Stomach smooth muscle (tissue), 2 donors: ENCODE data around the gene IVNS1ABP.

Experiments used
- H3K27ac ChIP-seq: one replicate; pipeline ENCODE4 v1.7.0; 2013; ENCODE audit warnings: mild to moderate bottlenecking, low read length, inconsistent platforms
- H3K27me3 ChIP-seq, 2 donors: one replicate each; pipeline ENCODE4 v1.7.0; 2013; ENCODE audit warnings: low read length in 2 of 2; ENCODE audit not compliant: insufficient read depth in 2 of 2, control insufficient read depth in 1 of 2
- H3K36me3 ChIP-seq, 2 donors: one replicate each; pipeline ENCODE4 v1.7.0; 2013; ENCODE audit warnings: low read length in 2 of 2; ENCODE audit not compliant: control insufficient read depth in 2 of 2, insufficient read depth in 2 of 2
- H3K4me1 ChIP-seq: one replicate; pipeline ENCODE4 v1.7.0; 2013; ENCODE audit warnings: low read length; ENCODE audit not compliant: control insufficient read depth, insufficient read depth
- H3K4me3 ChIP-seq, 2 donors: one replicate each; pipeline ENCODE4 v1.7.0; 2013; ENCODE audit warnings: low read length in 2 of 2
- H3K9ac ChIP-seq, 2 donors: one replicate each; pipeline ENCODE4 v1.7.0; 2013; ENCODE audit warnings: low read length in 2 of 2, mild to moderate bottlenecking in 1 of 2
- H3K9me3 ChIP-seq, 2 donors: one replicate each; pipeline ENCODE4 v1.7.0; 2013; ENCODE audit warnings: low read length in 2 of 2; ENCODE audit not compliant: control insufficient read depth in 2 of 2
- donor health status: healthy.
- donor health status: Pancreatic carcinoma.

The IVNS1ABP gene

DNA sequence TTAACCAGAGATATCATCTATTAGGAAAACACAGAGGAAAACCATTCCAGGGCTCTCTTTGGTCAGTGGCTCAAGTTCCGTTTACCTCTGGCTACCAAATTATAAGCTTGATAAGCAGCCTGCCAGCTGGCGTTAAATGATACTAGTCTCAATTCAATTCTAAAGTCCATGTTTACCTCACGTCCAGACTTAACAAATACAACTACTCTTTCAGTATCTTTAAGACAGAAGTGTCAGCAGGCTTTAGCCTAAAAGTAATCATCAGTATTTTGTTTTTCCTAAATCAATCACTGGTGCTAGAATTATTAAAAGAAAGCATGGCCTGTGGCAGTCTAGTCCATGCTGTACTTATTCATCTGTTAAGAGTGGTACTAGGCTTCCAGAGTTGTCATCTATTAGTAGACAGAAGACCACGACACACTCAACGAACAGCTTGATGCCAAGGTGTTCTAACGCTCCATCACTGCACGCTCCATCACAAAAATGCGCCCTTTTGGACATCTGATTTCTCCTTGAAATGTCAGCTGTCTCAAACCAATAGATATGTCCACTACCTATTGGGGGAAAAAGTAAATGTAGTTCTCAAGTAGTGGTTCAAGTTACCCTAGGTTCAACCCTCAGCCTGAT lies 1.5 kb downstream of the IVNS1ABP start:
- Histone ChIP-seq H3K27ac (peak overlapping the region; percentile 91), H3K4me3 (peak overlapping the region; percentile 92 to 93), H3K9ac (peak overlapping the region; percentile 69 to 83), H3K27me3 (no peaks in the 10 kb centered on the region), H3K36me3 (no peaks in the 10 kb centered on the region), H3K4me1 (peaks cover 11% of the 10 kb centered on the region), H3K9me3 (no peaks in the 10 kb centered on the region)

GRCh38 chr1:185314411-185314810 lies 2.6 kb downstream of the IVNS1ABP start:
- Histone ChIP-seq H3K27ac (no peak overlapping the region), H3K4me3 (peak overlapping the region; percentile 24 to 37), H3K9ac (peak overlapping the region in 1 of 2 donors; percentile 18), H3K36me3 (no peaks in the 10 kb centered on the region), H3K4me1 (peaks cover 11% of the 10 kb centered on the region), H3K9me3 (no peaks in the 10 kb centered on the region), H3K27me3 (no peaks in the 10 kb centered on the region)

DNA sequence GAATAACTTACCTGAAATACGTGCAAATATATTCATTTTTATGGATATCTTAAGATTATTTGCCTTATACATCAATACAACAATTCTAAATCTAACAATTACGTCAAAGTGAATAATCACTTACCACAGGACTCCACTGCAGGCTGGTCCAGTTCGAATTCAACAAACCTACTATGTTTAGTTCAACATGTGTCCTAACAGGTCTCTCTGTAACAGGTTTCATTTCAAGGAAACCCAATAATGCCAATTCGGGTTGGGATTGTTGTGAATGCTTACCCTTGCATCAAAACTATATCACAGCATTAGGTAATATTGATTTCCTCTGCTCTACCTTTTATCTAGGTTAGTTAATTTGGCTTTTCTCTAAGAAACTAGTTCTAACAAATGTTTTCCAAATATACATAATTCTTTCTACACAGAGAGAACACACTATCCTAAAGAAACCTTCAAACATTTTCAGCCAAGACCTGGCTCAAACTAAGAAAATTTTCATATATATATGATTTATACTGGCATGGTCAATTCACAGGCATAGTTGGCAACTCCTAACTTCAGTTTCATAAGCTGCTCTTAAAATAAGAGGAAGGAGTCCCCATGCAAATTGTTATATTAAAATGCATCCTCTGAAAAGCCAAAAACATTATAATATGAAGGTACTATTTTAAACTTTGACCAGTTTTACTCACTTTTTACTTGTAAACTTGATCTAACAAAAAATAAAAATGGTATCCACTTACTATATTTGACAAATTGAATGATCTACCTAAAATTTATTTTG lies 4.5 kb downstream of the IVNS1ABP start:
- no peak overlapping the region for H3K27ac ChIP-seq
- H3K36me3 ChIP-seq = peaks cover 5 to 10% of the 10 kb centered on the region in 2 donors
- H3K27me3 ChIP-seq = no peaks in the 10 kb centered on the region
- no peaks in the 10 kb centered on the region for H3K9me3 ChIP-seq
- no peak overlapping the region for H3K4me3 ChIP-seq
- H3K4me1 ChIP-seq = peaks cover 7% of the 10 kb centered on the region
- H3K9ac ChIP-seq = no peak overlapping the region

GRCh38 chr1:185311589-185312225 lies 5.3 kb downstream of the IVNS1ABP start:
- peaks cover 11 to 19% of the 10 kb centered on the region in 2 donors for H3K36me3 ChIP-seq
- H3K9ac ChIP-seq = no peak overlapping the region
- H3K4me3 ChIP-seq = no peak overlapping the region
- H3K27me3 ChIP-seq = no peaks in the 10 kb centered on the region
- H3K9me3 ChIP-seq = no peaks in the 10 kb centered on the region
- no peak overlapping the region for H3K27ac ChIP-seq
- H3K4me1 ChIP-seq = peaks cover 7% of the 10 kb centered on the region

DNA sequence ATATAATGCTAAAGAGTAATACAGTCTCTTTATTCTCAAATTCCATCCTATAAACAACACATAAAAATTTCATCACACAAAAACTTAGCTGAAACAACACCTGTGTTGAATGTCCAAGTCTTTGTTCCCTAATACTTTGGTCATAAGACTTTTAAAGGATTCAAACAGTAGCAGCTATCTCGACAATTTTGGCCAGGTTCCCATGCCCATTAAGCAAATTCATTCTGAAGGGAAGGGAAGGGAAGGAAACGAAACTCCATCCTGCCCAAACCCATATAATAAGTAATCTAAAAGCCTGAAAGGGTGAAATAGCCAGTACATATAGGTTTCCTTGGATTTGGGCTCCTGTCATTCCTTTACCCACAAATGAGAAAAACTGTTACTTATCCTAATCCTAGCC lies 7.5 kb downstream of the IVNS1ABP start:
- H3K27ac ChIP-seq = no peak overlapping the region
- H3K9ac ChIP-seq = no peak overlapping the region
- H3K27me3 ChIP-seq = no peaks in the 10 kb centered on the region
- H3K36me3 ChIP-seq = peaks cover 26 to 32% of the 10 kb centered on the region in 2 donors
- H3K4me3 ChIP-seq = no peak overlapping the region
- H3K9me3 ChIP-seq = no peaks in the 10 kb centered on the region
- H3K4me1 ChIP-seq = peaks cover 5% of the 10 kb centered on the region

DNA sequence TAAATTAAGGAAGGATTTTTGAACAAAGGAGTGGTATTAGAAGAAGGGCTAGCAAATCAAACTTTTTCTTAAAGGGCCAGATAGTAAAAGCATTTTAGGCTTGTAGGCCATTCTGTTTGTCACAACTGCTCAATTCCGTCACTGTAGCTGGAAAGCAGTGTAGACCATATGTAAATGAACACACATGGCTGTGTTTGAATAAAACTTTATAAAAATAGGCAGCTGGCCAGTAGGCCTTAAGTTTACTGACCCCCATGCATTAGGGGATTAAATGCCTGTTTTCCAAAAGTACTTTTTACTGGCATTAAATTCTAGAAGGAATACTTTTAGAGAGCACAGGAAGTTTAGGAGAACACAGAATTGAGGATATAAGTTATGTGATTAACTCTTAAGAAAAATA lies 8.9 kb downstream of the IVNS1ABP start:
- Histone ChIP-seq H3K9ac (no peak overlapping the region), H3K9me3 (no peaks in the 10 kb centered on the region), H3K27ac (no peak overlapping the region), H3K27me3 (no peaks in the 10 kb centered on the region), H3K4me1 (no peaks in the 10 kb centered on the region), H3K4me3 (no peak overlapping the region), H3K36me3 (peaks cover 29 to 38% of the 10 kb centered on the region in 2 donors)

DNA sequence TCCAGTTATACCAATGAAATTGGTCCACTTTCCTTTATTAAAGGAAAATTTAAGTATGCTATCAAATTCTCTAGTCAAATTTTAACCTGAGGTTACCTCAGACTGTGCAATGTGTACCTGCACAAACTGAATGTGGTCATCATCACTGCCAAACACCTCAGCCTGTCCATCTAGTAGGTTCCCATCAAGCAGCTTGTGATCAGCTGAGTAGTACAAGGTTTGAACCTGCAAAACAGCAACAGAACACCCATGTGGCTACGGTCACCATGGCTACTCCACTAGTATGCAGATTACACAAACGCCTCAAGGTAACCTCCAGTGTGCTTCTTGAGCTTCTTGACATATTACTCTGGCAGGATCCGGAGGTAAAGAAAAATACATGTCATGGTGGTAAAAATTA lies 11.6 kb downstream of the IVNS1ABP start:
- Histone ChIP-seq H3K9ac (no peak overlapping the region), H3K9me3 (no peaks in the 10 kb centered on the region), H3K27me3 (no peaks in the 10 kb centered on the region), H3K27ac (no peak overlapping the region), H3K4me3 (no peak overlapping the region), H3K36me3 (peaks cover 33 to 55% of the 10 kb centered on the region in 2 donors), H3K4me1 (no peaks in the 10 kb centered on the region)

DNA sequence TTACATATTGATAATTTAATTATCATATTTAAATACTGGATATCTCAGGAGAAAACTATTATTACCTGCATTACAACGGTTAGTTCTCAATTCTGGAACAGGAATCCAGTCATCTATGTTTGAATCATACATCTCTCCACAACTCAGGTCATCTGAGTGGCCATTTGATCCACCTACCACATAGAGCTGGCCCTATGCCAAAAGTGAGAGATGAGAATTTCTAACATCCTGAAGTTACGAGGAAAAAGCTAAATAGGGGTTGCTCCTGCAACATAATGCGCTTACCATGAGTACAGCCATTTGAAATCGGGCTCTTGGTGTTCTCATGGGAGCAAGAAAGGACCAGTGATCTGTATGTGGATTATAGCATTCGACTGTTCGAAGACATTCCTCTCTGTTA lies 16.9 kb downstream of the IVNS1ABP start:
- no peak overlapping the region for H3K4me3 ChIP-seq
- no peak overlapping the region for H3K9ac ChIP-seq
- H3K36me3 ChIP-seq = peaks cover 25 to 40% of the 10 kb centered on the region in 2 donors
- no peaks in the 10 kb centered on the region for H3K4me1 ChIP-seq
- H3K27me3 ChIP-seq = no peaks in the 10 kb centered on the region
- no peak overlapping the region for H3K27ac ChIP-seq
- H3K9me3 ChIP-seq = no peaks in the 10 kb centered on the region

GRCh38 chr1:185297982-185298381 lies 19.1 kb downstream of the IVNS1ABP start:
- Histone ChIP-seq H3K9me3 (no peaks in the 10 kb centered on the region), H3K36me3 (peaks cover 22 to 34% of the 10 kb centered on the region in 2 donors), H3K27ac (no peak overlapping the region), H3K4me1 (no peaks in the 10 kb centered on the region), H3K4me3 (no peak overlapping the region), H3K9ac (no peak overlapping the region), H3K27me3 (no peaks in the 10 kb centered on the region)

GRCh38 chr1:185295091-185295490 lies 22.0 kb downstream of the IVNS1ABP start:
- H3K9me3 ChIP-seq = no peaks in the 10 kb centered on the region
- no peak overlapping the region for H3K9ac ChIP-seq
- H3K4me1 ChIP-seq = no peaks in the 10 kb centered on the region
- no peaks in the 10 kb centered on the region for H3K27me3 ChIP-seq
- peaks cover 14 to 15% of the 10 kb centered on the region in 2 donors for H3K36me3 ChIP-seq
- H3K4me3 ChIP-seq = no peak overlapping the region
- H3K27ac ChIP-seq = no peak overlapping the region
